Lower lobe of right lung (tissue), 2 donors: ENCODE measurements around the gene MCRIP2. TPM values are rescaled to one million over a fixed set of nuclear protein-coding genes. Genes with fewer than 3 reads are reported as not detected.

Experiments
- ATAC-seq, 2 donors: fragments of 200-7000 bp; cut with Tn5 transposase; one replicate each; pipeline ENCODE4 v1.9.1; 2020 to 2022; ENCODE audit warnings: mild to moderate bottlenecking in 2 of 2, moderate library complexity in 2 of 2
- DNase-seq: peaks from one replicate; pipeline ENCODE4 v3.0.0-alpha.2; 2020
- H3K27ac ChIP-seq: fragments of 200-600 bp; one replicate; pipeline ENCODE4 v1.8.0; 2022
- H3K27me3 ChIP-seq: fragments of 200-600 bp; one replicate; pipeline ENCODE4 v1.8.0; 2022; ENCODE audit warnings: low read depth
- H3K36me3 ChIP-seq: fragments of 200-600 bp; one replicate; pipeline ENCODE4 v1.8.0; 2022; ENCODE audit warnings: mild to moderate bottlenecking
- H3K4me1 ChIP-seq: fragments of 200-600 bp; one replicate; pipeline ENCODE4 v1.8.0; 2022
- H3K4me3 ChIP-seq: fragments of 200-600 bp; one replicate; pipeline ENCODE4 v1.8.0; 2022; ENCODE audit warnings: mild to moderate bottlenecking
- H3K9me3 ChIP-seq: fragments of 200-600 bp; one replicate; pipeline ENCODE4 v1.8.0; 2022
- CTCF ChIP-seq: fragments of 200-600 bp; IDR thresholded peaks from one replicate; pipeline ENCODE4 v1.8.0; 2022; ENCODE audit warnings: antibody characterized with exemption, mild to moderate bottlenecking
- intact Hi-C: fragments of 100-400 bp; cut with DNase I; formaldehyde crosslinking; loops from one replicate; pipeline ENCODE4 v1.11.0; 2022
- long read RNA-seq: library from polyadenylated mRNA; unstranded; transcript quantifications from one replicate; pipeline ENCODE4 v2.0.0, GENCODE V29; 2021
- total RNA-seq: library from RNA; stranded (reverse); fragmentation: NEBNext Ultra II Directional; extraction: Animal tissue kit (Norgen Biotek cat#: 25700); gene quantifications from one replicate; pipeline ENCODE4 v1.2.1, GENCODE V29; 2021
- donor health status: DM: no; HTN: yes; CAD: no; lungs with severe emphysema.

The MCRIP2 gene
- total RNA-seq, result 47.7 TPM
- long read RNA-seq, transcript MCRIP2-201 (5 exons, 946 nt), result major isoform, 27 of 60 reads
- long read RNA-seq, transcript MCRIP2-203 (6 exons, 1,050 nt), result minor isoform, 8 of 60 reads
- long read RNA-seq, transcript MCRIP2-204 (1 exons, 1,728 nt), result minor isoform, 7 of 60 reads
- long read RNA-seq, partial matches to known transcripts, result 10 of 60 reads
- long read RNA-seq, other reads (novel, unspliced or antisense), result 6 of 60 reads

GRCh38 chr16:641326-642188 lies at the start of gene MCRIP2:
Gene MCRIP2, plus strand, starts transcription at chr16:641828. Its CDS starts 164 bp downstream, at chr16:641992.
- Histone ChIP-seq H3K36me3 (no peaks in the 10 kb centered on the region), H3K4me1 (peaks cover 44% of the 10 kb centered on the region), H3K27ac (peak within 1 kb of the TSS; percentile 89), H3K27me3 (no peaks in the 10 kb centered on the region), H3K9me3 (no peaks in the 10 kb centered on the region), H3K4me3 (peak within 1 kb of the TSS; percentile 86)
- intact Hi-C loops, result no loop called here
- ATAC-seq (peak; percentile 75), DNase-seq (peak; percentile 93)
- TF ChIP-seq CTCF, result no peak

GRCh38 chr16:591892-592517 lies 49.6 kb upstream of the MCRIP2 start:
- TF ChIP-seq CTCF, result no peak
- peaks cover 6% of the 10 kb centered on the region for H3K36me3 ChIP-seq
- peak; percentile 44 for DNase-seq
- peak overlapping the region; percentile 91 for H3K27ac ChIP-seq
- ATAC-seq, result no peak
- H3K9me3 ChIP-seq, result no peaks in the 10 kb centered on the region
- H3K27me3 ChIP-seq, result no peaks in the 10 kb centered on the region
- intact Hi-C loops, result no loop called here
- H3K4me1 ChIP-seq, result peaks cover 79% of the 10 kb centered on the region
- peak overlapping the region; percentile 92 for H3K4me3 ChIP-seq

- no peaks in the 10 kb centered on the region for H3K9me3 ChIP-seq
- peak overlapping the region; percentile 92 for H3K4me3 ChIP-seq
- peak overlapping the region; percentile 91 for H3K27ac ChIP-seq
- H3K27me3 ChIP-seq, result no peaks in the 10 kb centered on the region
- TF ChIP-seq CTCF, result no peak
- H3K4me1 ChIP-seq, result peaks cover 72% of the 10 kb centered on the region
- intact Hi-C loops, result no loop called here
- H3K36me3 ChIP-seq, result peaks cover 6% of the 10 kb centered on the region
- DNase-seq (peak; percentile 87), ATAC-seq (peak; percentile 22 to 26)
Observed at GRCh38 chr16:592518-593306, 48.9 kb upstream of the MCRIP2 start.

- Histone ChIP-seq H3K4me3 (no peak overlapping the region), H3K9me3 (no peaks in the 10 kb centered on the region), H3K27ac (peak overlapping the region; percentile 91), H3K36me3 (peaks cover 6% of the 10 kb centered on the region), H3K4me1 (peaks cover 65% of the 10 kb centered on the region), H3K27me3 (no peaks in the 10 kb centered on the region)
- peak; percentile 14 to 38 for ATAC-seq
- intact Hi-C loops, result no loop called here
- peak; percentile 71 for DNase-seq
- TF ChIP-seq CTCF, result no peak
Observed at GRCh38 chr16:593406-593805, 48.2 kb upstream of the MCRIP2 start.

GRCh38 chr16:593807-594206 lies 47.8 kb upstream of the MCRIP2 start:
- Histone ChIP-seq H3K27me3 (no peaks in the 10 kb centered on the region), H3K4me3 (no peak overlapping the region), H3K36me3 (peaks cover 9% of the 10 kb centered on the region), H3K4me1 (peaks cover 63% of the 10 kb centered on the region), H3K27ac (peak overlapping the region; percentile 91), H3K9me3 (no peaks in the 10 kb centered on the region)
- no peak for ATAC-seq
- TF ChIP-seq CTCF, result no peak
- intact Hi-C loops, result no loop called here
- peak; percentile 46 for DNase-seq
